Calu3 (cell line): ENCODE data around the gene UBE2D4. TPM values are rescaled to one million over a fixed set of nuclear protein-coding genes. Genes with fewer than 3 reads are reported as not detected.
"Not testable (repeated sequence)": the region's sequence is repeated elsewhere in the genome, so short reads cannot be mapped to it uniquely, and the experiment has no call there.

ENCODE experiments used
- BruUV-seq: library from RNA; stranded (reverse); fragments of 400-500 nt; replicated peaks from 2 replicates; lab custom pipeline; 2021; lab: Mats Ljungman, UMichigan
- CTCF ChIA-PET: fragments of 300-600 bp; sonication (Branson Sonifier 250); formaldehyde crosslinking; loops from one replicate; lab custom pipeline; 2022; ENCODE audit warnings: antibody characterized with exemption; lab: Charles Lee
- DNase-seq: peaks from one replicate; pipeline ENCODE4 v3.0.0; 2022
- H3K27ac Mint-ChIP-seq: one replicate; pipeline ENCODE4 v1.8.0; 2022; ENCODE audit warnings: mixed read lengths; ENCODE audit not compliant: unreplicated experiment
- H3K27me3 Mint-ChIP-seq: one replicate; pipeline ENCODE4 v1.8.0; 2022; ENCODE audit warnings: mixed read lengths; ENCODE audit not compliant: unreplicated experiment
- H3K36me3 Mint-ChIP-seq: one replicate; pipeline ENCODE4 v1.8.0; 2022; ENCODE audit warnings: mild to moderate bottlenecking, moderate library complexity, mixed read lengths; ENCODE audit not compliant: insufficient read depth, unreplicated experiment
- H3K4me1 Mint-ChIP-seq: one replicate; pipeline ENCODE4 v1.8.0; 2022; ENCODE audit warnings: mild to moderate bottlenecking, low read depth, mixed read lengths; ENCODE audit not compliant: unreplicated experiment
- H3K4me3 Mint-ChIP-seq: one replicate; pipeline ENCODE4 v1.8.0; 2022; ENCODE audit warnings: mild to moderate bottlenecking, low read depth, moderate library complexity, mixed read lengths; ENCODE audit not compliant: unreplicated experiment
- H3K9me3 Mint-ChIP-seq: one replicate; pipeline ENCODE4 v1.8.0; 2022; ENCODE audit warnings: low read depth, mixed read lengths; ENCODE audit not compliant: unreplicated experiment
- CTCF ChIP-seq: fragments of 200-600 bp; IDR thresholded peaks from one replicate; pipeline ENCODE4 v1.8.0; 2022; ENCODE audit warnings: antibody characterized with exemption; ENCODE audit not compliant: unreplicated experiment
- intact Hi-C: fragments of 100-400 bp; cut with micrococcal nuclease; formaldehyde crosslinking; loops from one replicate; pipeline ENCODE4 v1.10.0; 2022; ENCODE audit not compliant: unreplicated experiment
- total RNA-seq: library from RNA; stranded (reverse); gene quantifications from 2 replicates; pipeline ENCODE4 v1.2.3, GENCODE V29; 2022

Gene UBE2D4
- total RNA-seq, 1 experiment from 2014 or later, result 22.7 TPM

GRCh38 chr7:43954524-43955228 is 28.4 kb downstream of the UBE2D4 start:
- Mint-ChIP-seq H3K36me3 (peaks cover 11% of the 10 kb centered on the region), H3K27me3 (no peaks in the 10 kb centered on the region), H3K4me3 (no peak overlapping the region), H3K27ac (no peak overlapping the region), H3K4me1 (no peaks in the 10 kb centered on the region), H3K9me3 (no peaks in the 10 kb centered on the region)
- no TSS peak for BruUV-seq
- peak; percentile 53 for TF ChIP-seq CTCF
- peak; percentile 43 for DNase-seq
- CTCF ChIA-PET, result interaction anchor here (1.5 kb wide), 1 partner anchor 372 kb away, joined by 3 read pairs; the partner anchor contains the start of gene STK17A
- intact Hi-C loops, result no loop called here

GRCh38 chr7:43956027-43956426 is 29.8 kb downstream of the UBE2D4 start:
- Mint-ChIP-seq H3K36me3 (peaks cover 11% of the 10 kb centered on the region), H3K27ac (no peak overlapping the region), H3K4me1 (no peaks in the 10 kb centered on the region), H3K27me3 (no peaks in the 10 kb centered on the region), H3K9me3 (no peaks in the 10 kb centered on the region), H3K4me3 (no peak overlapping the region)
- no TSS peak for BruUV-seq
- no peak for DNase-seq
- no peak for TF ChIP-seq CTCF
- CTCF ChIA-PET, result no interaction called here
- intact Hi-C loops, result no loop called here

- no TSS peak for BruUV-seq
- Mint-ChIP-seq H3K27ac (no peak overlapping the region), H3K4me3 (no peak overlapping the region), H3K27me3 (no peaks in the 10 kb centered on the region), H3K4me1 (no peaks in the 10 kb centered on the region), H3K9me3 (no peaks in the 10 kb centered on the region), H3K36me3 (no peaks in the 10 kb centered on the region)
- CTCF ChIA-PET, result no interaction called here
- no peak for TF ChIP-seq CTCF
- intact Hi-C loops, result no loop called here
- no peak for DNase-seq
Measured at GRCh38 chr7:43960933-43961332, 34.7 kb downstream of the UBE2D4 start.

DNA sequence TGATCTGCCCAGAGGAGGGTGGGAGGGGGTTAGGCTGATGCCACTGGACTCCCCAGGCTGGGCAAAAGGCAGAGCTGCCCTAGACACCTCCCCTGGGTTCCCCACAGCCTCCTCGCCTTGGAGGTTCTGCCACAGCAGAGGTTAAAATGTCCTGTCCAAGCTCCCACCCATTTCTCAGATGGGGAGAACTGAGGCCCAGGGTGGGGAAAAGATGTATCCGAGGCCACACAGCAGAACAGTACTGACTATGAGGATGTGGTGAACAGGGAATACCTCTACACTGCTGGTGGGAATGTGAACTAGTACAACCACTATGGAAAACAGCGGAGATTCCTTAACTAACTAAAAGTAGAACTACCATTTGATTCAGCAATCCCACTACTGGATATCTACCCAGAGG is 40.2 kb downstream of the UBE2D4 start:
- H3K27me3 Mint-ChIP-seq, BruUV-seq, H3K9me3 Mint-ChIP-seq, H3K36me3 Mint-ChIP-seq, CTCF ChIA-PET, H3K27ac Mint-ChIP-seq, DNase-seq, H3K4me3 Mint-ChIP-seq, intact Hi-C loops, H3K4me1 Mint-ChIP-seq: not testable (repeated sequence)

- H3K4me3 Mint-ChIP-seq, BruUV-seq, H3K4me1 Mint-ChIP-seq, intact Hi-C loops, H3K36me3 Mint-ChIP-seq, CTCF ChIA-PET, H3K9me3 Mint-ChIP-seq, DNase-seq, H3K27ac Mint-ChIP-seq, H3K27me3 Mint-ChIP-seq: not testable (repeated sequence)
Measured at GRCh38 chr7:43968172-43969040, 42.2 kb downstream of the UBE2D4 start.

- H3K36me3 Mint-ChIP-seq, intact Hi-C loops, BruUV-seq, CTCF ChIA-PET, H3K4me3 Mint-ChIP-seq, DNase-seq, H3K4me1 Mint-ChIP-seq, H3K27ac Mint-ChIP-seq, H3K27me3 Mint-ChIP-seq, H3K9me3 Mint-ChIP-seq: not testable (repeated sequence)
Measured at GRCh38 chr7:43969586-43969985, 43.4 kb downstream of the UBE2D4 start.

DNA sequence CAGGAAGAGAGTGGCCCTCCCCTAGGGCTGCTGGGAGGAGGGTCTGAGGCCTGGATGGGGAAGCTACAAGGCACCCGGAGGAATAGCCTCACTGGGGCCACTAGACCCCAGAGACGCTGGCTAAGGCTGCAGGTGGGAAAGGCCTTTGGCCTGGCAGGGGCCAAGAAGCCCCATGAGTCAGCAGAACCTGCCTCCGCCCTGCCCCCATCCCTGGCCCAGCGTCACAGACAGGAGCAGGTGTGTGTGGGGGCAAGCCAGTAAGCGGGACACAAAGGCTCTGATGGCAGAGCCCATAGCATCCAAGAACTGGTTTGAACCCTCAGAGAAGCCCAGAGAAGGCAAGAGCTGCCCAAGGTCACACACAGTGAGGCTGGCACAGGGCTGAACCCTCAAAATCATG is 44.5 kb downstream of the UBE2D4 start:
- H3K9me3 Mint-ChIP-seq, CTCF ChIA-PET, H3K27ac Mint-ChIP-seq, DNase-seq, H3K27me3 Mint-ChIP-seq, BruUV-seq, H3K4me3 Mint-ChIP-seq, H3K4me1 Mint-ChIP-seq, H3K36me3 Mint-ChIP-seq, intact Hi-C loops: not testable (repeated sequence)
